Naive thymus-derived CD8-positive, alpha-beta T cell (primary cell): ENCODE results near the gene UCK1. TPM values are rescaled to one million over a fixed set of nuclear protein-coding genes. Genes with fewer than 3 reads are reported as not detected.
A peak's percentile ranks its signal among the peaks of the same experiment; 100 is the strongest.

Experiments used
- ATAC-seq, 2 donors: fragments of 150-1000 bp; cut with Tn5 transposase in 1 of 2; sonication (Bioruptor Pico), chemical (Tn5 transposase) in 1 of 2; 1 replicate in 1 of 2; 2 replicates in 1 of 2; pipeline ENCODE4 v1.10.0; 2021; ENCODE audit warnings: mild to moderate bottlenecking in 2 of 2, moderate library complexity in 2 of 2
- POLR2A ChIA-PET: fragments of 350-600 bp; sonication (Branson Sonifier 250); formaldehyde crosslinking; loops from one replicate; lab custom pipeline; 2021; ENCODE audit warnings: antibody characterized with exemption; lab: Charles Lee
- DNase-seq, 10 donors: peaks; one replicate each; pipeline versions ENCODE4 v3.0.0 to v3.0.0-alpha.2; 2020 to 2022
- H3K27ac Mint-ChIP-seq, 10 donors: one replicate each; pipeline ENCODE4 v1.8.0; 2020 to 2022; ENCODE audit warnings: mild to moderate bottlenecking in 10 of 10, mixed read lengths in 10 of 10, moderate library complexity in 4 of 10, inconsistent platforms in 1 of 10
- H3K27me3 Mint-ChIP-seq, 5 donors: one replicate each; pipeline ENCODE4 v1.8.0; 2021 to 2022; ENCODE audit warnings: mixed read lengths in 5 of 5
- H3K36me3 Mint-ChIP-seq, 3 donors: one replicate each; pipeline ENCODE4 v1.8.0; 2020 to 2022; ENCODE audit warnings: mixed read lengths in 3 of 3, mild to moderate bottlenecking in 2 of 3, inconsistent platforms in 1 of 3
- H3K4me1 Mint-ChIP-seq, 4 donors: one replicate each; pipeline ENCODE4 v1.8.0; 2021 to 2022; ENCODE audit warnings: mixed read lengths in 4 of 4
- H3K4me3 Mint-ChIP-seq, 10 donors: one replicate each; pipeline ENCODE4 v1.8.0; 2020 to 2022; ENCODE audit warnings: mild to moderate bottlenecking in 10 of 10, mixed read lengths in 10 of 10, moderate library complexity in 6 of 10, inconsistent platforms in 1 of 10
- H3K9me3 Mint-ChIP-seq, 9 donors: one replicate each; pipeline ENCODE4 v1.8.0; 2020 to 2022; ENCODE audit warnings: mixed read lengths in 9 of 9, mild to moderate bottlenecking in 3 of 9, inconsistent platforms in 1 of 9, moderate library complexity in 1 of 9
- polyA plus RNA-seq, 3 donors: library from polyadenylated mRNA; unstranded; fragments of 300-500 nt; fragmentation: Illumina TruSeq; gene quantifications; one replicate each; pipeline ENCODE4 v1.2.3, GENCODE V29; 2021
- total RNA-seq, 8 experiments: library from RNA in 2 of 8; stranded (reverse) in 2 of 8; gene quantifications; one replicate each; pipeline ENCODE4 v1.2.3 and lab custom pipeline; 2021 to 2026

Gene UCK1
- total and polyA plus RNA-seq, 5 experiments from 2014 or later = 21.8 to 29.9 (median 24.0) TPM

DNA sequence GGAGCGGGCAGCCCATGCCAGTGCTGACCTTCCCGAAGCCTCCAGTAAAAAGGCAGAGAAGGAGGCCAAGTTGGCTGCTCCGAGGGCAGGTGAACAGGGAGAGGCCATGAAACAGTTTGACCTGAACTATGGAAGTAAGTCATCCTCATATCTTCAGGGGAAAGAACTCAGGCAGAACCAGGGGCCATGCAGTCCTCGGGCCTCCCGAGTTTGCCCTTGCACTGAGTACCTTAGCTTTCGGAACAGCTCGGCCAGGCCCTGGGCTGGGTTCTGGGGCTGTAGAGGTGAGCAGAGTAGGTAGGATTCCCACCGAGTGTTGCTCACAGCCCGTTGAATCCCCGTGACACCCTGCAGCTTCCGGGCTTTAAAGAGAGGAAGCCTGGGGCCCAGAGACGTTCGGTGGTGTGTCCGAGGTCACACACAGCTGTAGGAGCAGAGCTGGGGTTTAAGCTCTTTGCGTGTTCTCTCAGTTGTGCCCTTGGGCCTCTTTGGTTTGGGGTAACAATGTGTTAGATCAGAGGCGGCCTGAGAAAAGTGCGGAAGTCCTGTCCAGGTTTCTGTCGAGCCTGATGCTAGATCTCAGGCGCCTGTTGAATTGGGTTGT, 53.1 kb downstream of the UCK1 start:
- Mint-ChIP-seq H3K27me3 (no peaks in the 10 kb centered on the region), H3K4me3 (peak overlapping the region in 1 of 10 donors; percentile 28), H3K36me3 (peaks cover under 1 to 89% (median 18%) of the 10 kb centered on the region in 3 donors), H3K9me3 (no peaks in the 10 kb centered on the region), H3K4me1 (peaks cover 3 to 13% (median 8%) of the 10 kb centered on the region in 4 donors), H3K27ac (peak overlapping the region in 7 of 10 donors; percentile 19 to 89 (median 73))
- DNase-seq = no peak
- no peak for ATAC-seq
- POLR2A ChIA-PET = interaction anchor here (2.1 kb wide), 1 partner anchor 128 kb away, joined by 6 read pairs; no protein-coding TSS in a partner anchor

GRCh38 chr9:131477367-131477766, 53.7 kb downstream of the UCK1 start:
- POLR2A ChIA-PET = interaction anchor here (1.1 to 2.1 kb wide), 2 partner anchors 61 to 127 kb away, joined by 3 to 6 read pairs; no protein-coding TSS in a partner anchor
- H3K36me3 Mint-ChIP-seq = peaks cover 3 to 89% (median 17%) of the 10 kb centered on the region in 3 donors
- no peaks in the 10 kb centered on the region for H3K27me3 Mint-ChIP-seq
- no peak overlapping the region for H3K4me3 Mint-ChIP-seq
- no peak for ATAC-seq
- peaks cover 3 to 13% (median 11%) of the 10 kb centered on the region in 4 donors for H3K4me1 Mint-ChIP-seq
- H3K9me3 Mint-ChIP-seq = no peaks in the 10 kb centered on the region
- no peak for DNase-seq
- H3K27ac Mint-ChIP-seq = peak overlapping the region in 2 of 10 donors; percentile 24 to 65

GRCh38 chr9:131476777-131477345, 54.2 kb downstream of the UCK1 start:
- H3K27me3 Mint-ChIP-seq = no peaks in the 10 kb centered on the region
- POLR2A ChIA-PET = interaction anchor here (1.1 to 2.1 kb wide), 3 partner anchors 61 to 127 kb away, joined by 3 to 6 read pairs (median 3); no protein-coding TSS in a partner anchor
- DNase-seq (no peak), ATAC-seq (no peak)
- H3K27ac Mint-ChIP-seq = no peak overlapping the region
- peaks cover 3 to 13% (median 10%) of the 10 kb centered on the region in 4 donors for H3K4me1 Mint-ChIP-seq
- H3K36me3 Mint-ChIP-seq = peaks cover 3 to 89% (median 19%) of the 10 kb centered on the region in 3 donors
- no peaks in the 10 kb centered on the region for H3K9me3 Mint-ChIP-seq
- no peak overlapping the region for H3K4me3 Mint-ChIP-seq

- ATAC-seq = no peak
Measured at GRCh38 chr9:131475956-131476776, 54.9 kb downstream of the UCK1 start.

DNA sequence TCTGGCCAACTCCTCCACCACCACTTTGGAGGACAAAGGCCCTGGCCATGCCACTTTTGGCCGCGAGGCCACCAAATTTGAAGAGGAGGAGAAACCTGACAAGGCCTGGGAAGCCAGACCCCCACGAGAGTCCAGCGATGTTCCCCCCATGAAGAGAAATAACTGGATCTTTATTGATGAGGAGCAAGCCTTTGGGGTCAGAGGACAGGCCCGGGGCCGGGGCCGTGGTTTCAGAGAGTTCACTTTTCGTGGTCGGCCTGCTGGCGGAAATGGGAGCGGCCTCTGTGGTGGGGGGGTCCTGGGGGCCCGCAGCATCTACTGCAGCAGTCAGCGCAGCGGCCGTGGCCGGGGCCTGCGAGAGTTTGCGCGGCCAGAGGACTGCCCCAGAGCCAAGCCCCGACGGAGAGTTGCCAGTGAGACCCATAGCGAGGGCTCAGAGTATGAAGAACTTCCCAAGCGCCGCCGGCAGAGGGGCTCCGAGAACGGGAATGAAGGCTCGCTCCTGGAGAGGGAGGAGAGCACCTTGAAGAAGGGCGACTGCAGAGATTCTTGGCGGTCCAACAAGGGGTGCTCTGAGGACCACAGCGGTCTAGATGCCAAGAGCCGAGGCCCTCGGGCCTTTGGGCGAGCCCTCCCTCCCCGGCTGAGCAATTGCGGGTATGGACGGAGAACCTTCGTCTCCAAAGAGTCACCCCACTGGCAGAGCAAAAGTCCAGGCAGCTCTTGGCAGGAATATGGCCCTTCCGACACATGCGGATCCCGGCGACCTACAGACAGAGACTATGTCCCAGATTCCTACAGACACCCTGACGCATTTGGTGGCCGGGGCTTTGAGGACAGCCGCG, 55.7 kb downstream of the UCK1 start:
- peaks cover 3 to 20% (median 11%) of the 10 kb centered on the region in 4 donors for H3K4me1 Mint-ChIP-seq
- H3K27ac Mint-ChIP-seq = no peak overlapping the region
- no peak overlapping the region for H3K4me3 Mint-ChIP-seq
- POLR2A ChIA-PET = interaction anchor here (2.1 kb wide), 1 partner anchor 125 kb away, joined by 6 read pairs; no protein-coding TSS in a partner anchor
- H3K36me3 Mint-ChIP-seq = peaks cover 9 to 93% (median 31%) of the 10 kb centered on the region in 3 donors
- ATAC-seq (no peak), DNase-seq (no peak)
- no peaks in the 10 kb centered on the region for H3K27me3 Mint-ChIP-seq
- H3K9me3 Mint-ChIP-seq = no peaks in the 10 kb centered on the region

More at GRCh38 chr9:131475956-131476776, 54.9 kb downstream of the UCK1 start:
- Mint-ChIP-seq H3K36me3 (peaks cover 4 to 91% (median 25%) of the 10 kb centered on the region in 3 donors), H3K27me3 (no peaks in the 10 kb centered on the region), H3K4me1 (peaks cover 3 to 16% (median 10%) of the 10 kb centered on the region in 4 donors), H3K27ac (no peak overlapping the region), H3K9me3 (no peaks in the 10 kb centered on the region), H3K4me3 (no peak overlapping the region)
- no peak for DNase-seq
- POLR2A ChIA-PET = interaction anchor here (0.6 to 2.1 kb wide), 4 partner anchors 60 to 126 kb away, joined by 3 to 6 read pairs (median 4); no protein-coding TSS in a partner anchor

DNA sequence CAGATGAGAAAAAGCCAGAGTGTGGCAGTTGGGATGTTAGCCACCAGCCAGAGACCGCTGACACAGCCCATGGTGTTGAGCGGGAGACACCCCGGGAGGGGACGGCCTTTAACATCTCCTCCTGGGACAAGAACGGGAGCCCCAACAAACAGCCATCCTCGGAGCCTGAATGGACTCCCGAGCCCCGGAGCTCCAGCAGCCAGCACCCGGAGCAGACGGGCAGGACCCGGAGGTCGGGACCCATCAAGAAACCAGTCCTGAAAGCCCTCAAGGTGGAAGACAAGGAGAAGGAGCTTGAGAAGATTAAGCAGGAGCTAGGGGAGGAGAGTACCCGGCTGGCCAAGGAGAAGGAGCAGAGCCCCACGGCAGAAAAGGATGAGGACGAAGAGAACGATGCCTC, 56.4 kb downstream of the UCK1 start:
- POLR2A ChIA-PET = interaction anchor here (0.7 to 1.0 kb wide), 2 partner anchors 16 to 207 kb away, joined by 3 read pairs; no protein-coding TSS in a partner anchor
- ATAC-seq (no peak), DNase-seq (no peak)
- H3K36me3 Mint-ChIP-seq = peaks cover 13 to 94% (median 33%) of the 10 kb centered on the region in 3 donors
- H3K4me3 Mint-ChIP-seq = no peak overlapping the region
- peaks cover 3 to 25% (median 16%) of the 10 kb centered on the region in 4 donors for H3K4me1 Mint-ChIP-seq
- H3K27me3 Mint-ChIP-seq = no peaks in the 10 kb centered on the region
- no peaks in the 10 kb centered on the region for H3K9me3 Mint-ChIP-seq
- H3K27ac Mint-ChIP-seq = no peak overlapping the region

GRCh38 chr9:131473891-131474290, 57.2 kb downstream of the UCK1 start:
- Mint-ChIP-seq H3K36me3 (peaks cover 13 to 93% (median 31%) of the 10 kb centered on the region in 3 donors), H3K27me3 (no peaks in the 10 kb centered on the region), H3K4me1 (peaks cover 2 to 23% (median 17%) of the 10 kb centered on the region in 4 donors), H3K9me3 (no peaks in the 10 kb centered on the region), H3K27ac (peak overlapping the region in 5 of 10 donors; percentile 12 to 86 (median 55)), H3K4me3 (no peak overlapping the region)
- DNase-seq (no peak), ATAC-seq (no peak)
- POLR2A ChIA-PET = interaction anchor here (0.7 to 1.1 kb wide), 3 partner anchors 14 to 206 kb away, joined by 3 read pairs; no protein-coding TSS in a partner anchor

Other genes with a start within 250 kb of the UCK1 start
- under 1 TPM; 0.82 to 0.86 TPM for gene PLPP7, start 241.5 kb downstream of the UCK1 start, total RNA-seq
- gene PLPP7, start 241.5 kb downstream of the UCK1 start, polyA plus RNA-seq = under 1 TPM in 2 of 3 donors, not detected in 1; 0.45 to 0.57 TPM
- 100 to 1,000 TPM; 383 to 386 TPM for gene PRRC2B, start 137.2 kb downstream of the UCK1 start, total RNA-seq
- 10 to 100 TPM; 13.4 to 56.3 (median 27.9) TPM for gene PRRC2B, start 137.2 kb downstream of the UCK1 start, polyA plus RNA-seq
- 10 to 100 TPM; 48.2 to 48.9 TPM for gene POMT1, start 28.3 kb downstream of the UCK1 start, total RNA-seq
- gene POMT1, start 28.3 kb downstream of the UCK1 start, polyA plus RNA-seq = 10 to 100 TPM in 2 of 3 donors, 1 to 10 TPM in 1; 7.4 to 11.1 (median 10.5) TPM
- gene PRRT1B, start 14.3 kb upstream of the UCK1 start, total RNA-seq = not detected
- not detected for gene PRRT1B, start 14.3 kb upstream of the UCK1 start, polyA plus RNA-seq
- gene RAPGEF1, start 208.8 kb upstream of the UCK1 start, total RNA-seq = 10 to 100 TPM; 91.7 to 94.7 TPM
- 1 to 10 TPM; 1.6 to 9.0 (median 4.4) TPM for gene RAPGEF1, start 208.8 kb upstream of the UCK1 start, polyA plus RNA-seq